OCI-LY3 (cell line): ENCODE measurements around the gene PDS5B.

ENCODE experiments used
- H2AFZ ChIP-seq: fragments of 200-600, 300-600 bp; shearing (Covaris generic); 2 replicates; pipeline ENCODE4 v1.6.0; 2014; ENCODE audit warnings: antibody characterized with exemption, low read depth, low read length
- H3K27ac ChIP-seq: fragments of 200-600, 300-600 bp; sonication (generic); 2 replicates; pipeline ENCODE4 v1.5.1; 2014; ENCODE audit warnings: mild to moderate bottlenecking, low read length, moderate library complexity, mixed read lengths
- H3K27me3 ChIP-seq: fragments of 200-600, 300-600 bp; sonication (generic); 2 replicates; pipeline ENCODE4 v1.6.1; 2014; ENCODE audit warnings: low read depth, low read length, mixed read lengths
- H3K36me3 ChIP-seq: fragments of 200-600, 300-600 bp; sonication (generic); replicated peaks from 2 replicates; pipeline ENCODE3; 2014; ENCODE audit warnings: low read depth, low read length, mixed read lengths
- H3K4me1 ChIP-seq: fragments of 300-600, 200-600 bp; sonication (generic); 2 replicates; pipeline ENCODE4 v1.6.1; 2014; ENCODE audit warnings: low read length, mixed read lengths
- H3K4me2 ChIP-seq: fragments of 200-600, 300-600 bp; sonication (generic); 2 replicates; pipeline ENCODE4 v1.6.1; 2014; ENCODE audit warnings: low read length, mixed read lengths
- H3K4me3 ChIP-seq: fragments of 300-600, 200-600 bp; sonication (generic); 2 replicates; pipeline ENCODE4 v1.5.1; 2014; ENCODE audit warnings: antibody characterized with exemption, mild to moderate bottlenecking, low read length, moderate library complexity
- H3K79me2 ChIP-seq: fragments of 300-600, 200-600 bp; shearing (Covaris generic); 2 replicates; pipeline ENCODE4 v1.6.1; 2014; ENCODE audit warnings: mild to moderate bottlenecking, low read length, mixed read lengths
- H3K9ac ChIP-seq: fragments of 300-600, 200-600 bp; shearing (Covaris generic); 2 replicates; pipeline ENCODE4 v1.6.0; 2014; ENCODE audit warnings: mild to moderate bottlenecking, low read length, moderate library complexity
- H3K9me3 ChIP-seq: fragments of 200-600, 300-600 bp; shearing (Covaris generic); 2 replicates; pipeline ENCODE4 v1.6.1; 2014; ENCODE audit warnings: low read length, mixed read lengths; ENCODE audit not compliant: insufficient read depth
- H4K20me1 ChIP-seq: fragments of 200-600, 300-600 bp; sonication (generic); 2 replicates; pipeline ENCODE4 v1.6.1; 2016; ENCODE audit warnings: low read length, mixed read lengths; ENCODE audit not compliant: insufficient read depth
- EZH2phosphoT487 ChIP-seq: fragments of 200-600 bp; shearing (Covaris generic); IDR thresholded peaks from 2 replicates; pipeline ENCODE4 v1.6.1; 2018; ENCODE audit warnings: antibody characterized with exemption, mixed run types, low read depth
- TF ChIP-seq, protein P1 (sequence below): fragments of 200-600, 300-600 bp; sonication (generic); IDR thresholded peaks from 2 replicates; pipeline ENCODE4 v1.5.1; 2014; ENCODE audit warnings: antibody characterized with exemption, low read length, low read depth

PDS5B gene

DNA sequence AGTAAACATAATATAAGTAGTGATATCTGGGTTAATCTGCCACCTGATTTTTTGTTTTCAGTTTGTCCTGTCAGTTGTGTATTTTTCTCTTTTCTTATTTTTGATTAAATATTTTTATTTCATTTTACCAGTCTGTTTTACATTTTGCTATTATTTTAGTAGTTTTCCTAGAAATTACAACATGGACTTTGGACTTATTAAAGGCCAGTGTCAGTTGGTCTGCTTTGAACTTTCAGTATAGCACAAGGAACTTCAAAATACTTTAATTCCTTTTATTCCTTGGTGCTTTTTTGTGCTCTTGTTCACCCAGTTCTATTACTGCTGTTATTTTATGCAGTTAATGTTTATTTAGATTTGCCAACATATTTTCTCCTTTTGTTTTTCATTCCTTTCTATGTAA lies 149.6 kb downstream of the PDS5B start:
- Histone ChIP-seq H3K4me1 (peaks cover 19% of the 10 kb centered on the region), H3K27ac (no peak overlapping the region), H3K4me2 (no peak overlapping the region), H3K36me3 (no peaks in the 10 kb centered on the region), H3K4me3 (no peak overlapping the region), H3K9me3 (no peaks in the 10 kb centered on the region), H4K20me1 (no peaks in the 10 kb centered on the region), H3K9ac (no peak overlapping the region), H3K79me2 (no peaks in the 10 kb centered on the region; the same call in 1 of the 2 replicates), H3K27me3 (no peaks in the 10 kb centered on the region), H2AFZ (no peak overlapping the region)
- TF ChIP-seq, protein P1, sequence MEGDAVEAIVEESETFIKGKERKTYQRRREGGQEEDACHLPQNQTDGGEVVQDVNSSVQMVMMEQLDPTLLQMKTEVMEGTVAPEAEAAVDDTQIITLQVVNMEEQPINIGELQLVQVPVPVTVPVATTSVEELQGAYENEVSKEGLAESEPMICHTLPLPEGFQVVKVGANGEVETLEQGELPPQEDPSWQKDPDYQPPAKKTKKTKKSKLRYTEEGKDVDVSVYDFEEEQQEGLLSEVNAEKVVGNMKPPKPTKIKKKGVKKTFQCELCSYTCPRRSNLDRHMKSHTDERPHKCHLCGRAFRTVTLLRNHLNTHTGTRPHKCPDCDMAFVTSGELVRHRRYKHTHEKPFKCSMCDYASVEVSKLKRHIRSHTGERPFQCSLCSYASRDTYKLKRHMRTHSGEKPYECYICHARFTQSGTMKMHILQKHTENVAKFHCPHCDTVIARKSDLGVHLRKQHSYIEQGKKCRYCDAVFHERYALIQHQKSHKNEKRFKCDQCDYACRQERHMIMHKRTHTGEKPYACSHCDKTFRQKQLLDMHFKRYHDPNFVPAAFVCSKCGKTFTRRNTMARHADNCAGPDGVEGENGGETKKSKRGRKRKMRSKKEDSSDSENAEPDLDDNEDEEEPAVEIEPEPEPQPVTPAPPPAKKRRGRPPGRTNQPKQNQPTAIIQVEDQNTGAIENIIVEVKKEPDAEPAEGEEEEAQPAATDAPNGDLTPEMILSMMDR: no peak
- no peak for TF ChIP-seq EZH2phosphoT487

- Histone ChIP-seq H3K9me3 (no peaks in the 10 kb centered on the region), H3K79me2 (no peaks in the 10 kb centered on the region; the same call in 1 of the 2 replicates), H4K20me1 (no peaks in the 10 kb centered on the region), H3K4me3 (peak overlapping the region; percentile 63), H3K27me3 (no peaks in the 10 kb centered on the region), H3K4me1 (peaks cover 19% of the 10 kb centered on the region), H2AFZ (no peak overlapping the region), H3K27ac (peak overlapping the region; percentile 65), H3K4me2 (peak overlapping the region; percentile 69), H3K36me3 (peaks cover under 1% of the 10 kb centered on the region), H3K9ac (peak overlapping the region; percentile 51)
- no peak for TF ChIP-seq EZH2phosphoT487
- TF ChIP-seq, protein P1: no peak
These were observed 150.4 kb downstream of the PDS5B start for GRCh38 chr13:32736648-32737047.

DNA sequence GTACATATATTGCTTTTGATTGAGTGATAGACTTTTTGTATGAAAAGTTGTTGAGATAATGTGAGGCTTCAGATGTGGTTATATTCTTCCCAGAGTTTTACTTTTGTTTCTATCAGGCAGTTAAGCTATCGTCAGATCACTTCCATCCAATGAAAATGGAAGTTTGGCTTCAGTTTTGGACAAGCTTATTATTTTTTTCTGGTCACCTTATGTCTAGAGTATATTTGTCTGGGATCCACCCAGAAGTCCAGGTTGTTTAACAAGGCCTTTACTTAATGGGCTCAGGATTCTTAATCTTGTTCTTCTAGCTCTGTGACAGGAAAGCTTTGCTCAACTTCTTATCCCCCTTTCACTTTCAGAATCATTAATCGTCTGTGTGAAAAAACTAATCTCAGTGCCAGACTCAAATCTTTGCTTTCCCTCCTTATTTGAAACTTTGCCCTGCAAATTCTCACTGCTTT lies 150.9 kb downstream of the PDS5B start:
- TF ChIP-seq EZH2phosphoT487: no peak
- TF ChIP-seq, protein P1: no peak
- Histone ChIP-seq H3K79me2 (no peaks in the 10 kb centered on the region; the same call in 1 of the 2 replicates), H3K4me2 (peak overlapping the region; percentile 69), H3K36me3 (peaks cover 3% of the 10 kb centered on the region), H3K9me3 (no peaks in the 10 kb centered on the region), H3K27ac (peak overlapping the region; percentile 65), H3K9ac (peak overlapping the region; percentile 51), H3K4me1 (peaks cover 19% of the 10 kb centered on the region), H2AFZ (no peak overlapping the region), H3K27me3 (no peaks in the 10 kb centered on the region), H4K20me1 (no peaks in the 10 kb centered on the region), H3K4me3 (peak overlapping the region; percentile 63)

- Histone ChIP-seq H3K4me2 (peak overlapping the region; percentile 69), H3K9ac (peak overlapping the region; percentile 51), H3K9me3 (no peaks in the 10 kb centered on the region), H3K27ac (peak overlapping the region; percentile 65), H2AFZ (no peak overlapping the region), H3K27me3 (no peaks in the 10 kb centered on the region), H3K4me1 (peaks cover 19% of the 10 kb centered on the region), H3K36me3 (peaks cover 3% of the 10 kb centered on the region), H3K4me3 (peak overlapping the region; percentile 63), H4K20me1 (no peaks in the 10 kb centered on the region), H3K79me2 (no peaks in the 10 kb centered on the region; the same call in 1 of the 2 replicates)
- TF ChIP-seq, protein P1: no peak
- no peak for TF ChIP-seq EZH2phosphoT487
These were observed 151.4 kb downstream of the PDS5B start for GRCh38 chr13:32737679-32738078.
